Measurements from ENCODE around the gene ZFHX2. TPM values are rescaled to one million over a fixed set of nuclear protein-coding genes. Genes with fewer than 3 reads are reported as not detected.

Gene ZFHX2
- polyA plus RNA-seq, 1 donor from 2014 or later, result 0.72 TPM

GRCh38 chr14:23483236-23483854 lies 68.2 kb downstream of the ZFHX2 start:
- no peaks in the 10 kb centered on the region for H3F3A ChIP-seq (ENCODE audit: insufficient read depth, low read length, poor library complexity, severe bottlenecking)
- H3K4me2 ChIP-seq (ENCODE audit: low read length), result peak overlapping the region; percentile 88
- H3K4me3 ChIP-seq (ENCODE audit: low read length), result peak overlapping the region; percentile 57
- TF ChIP-seq, protein P1, sequence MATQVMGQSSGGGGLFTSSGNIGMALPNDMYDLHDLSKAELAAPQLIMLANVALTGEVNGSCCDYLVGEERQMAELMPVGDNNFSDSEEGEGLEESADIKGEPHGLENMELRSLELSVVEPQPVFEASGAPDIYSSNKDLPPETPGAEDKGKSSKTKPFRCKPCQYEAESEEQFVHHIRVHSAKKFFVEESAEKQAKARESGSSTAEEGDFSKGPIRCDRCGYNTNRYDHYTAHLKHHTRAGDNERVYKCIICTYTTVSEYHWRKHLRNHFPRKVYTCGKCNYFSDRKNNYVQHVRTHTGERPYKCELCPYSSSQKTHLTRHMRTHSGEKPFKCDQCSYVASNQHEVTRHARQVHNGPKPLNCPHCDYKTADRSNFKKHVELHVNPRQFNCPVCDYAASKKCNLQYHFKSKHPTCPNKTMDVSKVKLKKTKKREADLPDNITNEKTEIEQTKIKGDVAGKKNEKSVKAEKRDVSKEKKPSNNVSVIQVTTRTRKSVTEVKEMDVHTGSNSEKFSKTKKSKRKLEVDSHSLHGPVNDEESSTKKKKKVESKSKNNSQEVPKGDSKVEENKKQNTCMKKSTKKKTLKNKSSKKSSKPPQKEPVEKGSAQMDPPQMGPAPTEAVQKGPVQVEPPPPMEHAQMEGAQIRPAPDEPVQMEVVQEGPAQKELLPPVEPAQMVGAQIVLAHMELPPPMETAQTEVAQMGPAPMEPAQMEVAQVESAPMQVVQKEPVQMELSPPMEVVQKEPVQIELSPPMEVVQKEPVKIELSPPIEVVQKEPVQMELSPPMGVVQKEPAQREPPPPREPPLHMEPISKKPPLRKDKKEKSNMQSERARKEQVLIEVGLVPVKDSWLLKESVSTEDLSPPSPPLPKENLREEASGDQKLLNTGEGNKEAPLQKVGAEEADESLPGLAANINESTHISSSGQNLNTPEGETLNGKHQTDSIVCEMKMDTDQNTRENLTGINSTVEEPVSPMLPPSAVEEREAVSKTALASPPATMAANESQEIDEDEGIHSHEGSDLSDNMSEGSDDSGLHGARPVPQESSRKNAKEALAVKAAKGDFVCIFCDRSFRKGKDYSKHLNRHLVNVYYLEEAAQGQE (IDR thresholded peaks at IDR 0.05; ENCODE audit: borderline replicate concordance), result no peak
- peak; percentile 77 for TF ChIP-seq SMC3 (conservative IDR thresholded peaks at IDR 0.05; ENCODE audit: poor library complexity)
- peak; percentile 22 for TF ChIP-seq MXI1 (conservative IDR thresholded peaks at IDR 0.05; ENCODE audit: poor library complexity, severe bottlenecking)
- no peak for TF ChIP-seq TAF1 (IDR thresholded peaks at IDR 0.05; ENCODE audit: low read depth)
- TF ChIP-seq EP300 (conservative IDR thresholded peaks at IDR 0.05; ENCODE audit: poor library complexity, severe bottlenecking), result peak; percentile 33
- peak; percentile 88 for TF ChIP-seq RAD21 (conservative IDR thresholded peaks at IDR 0.05)
- peak; percentile 70 for TF ChIP-seq POLR2AphosphoS5 (IDR thresholded peaks at IDR 0.05)
- TF ChIP-seq, protein P2, sequence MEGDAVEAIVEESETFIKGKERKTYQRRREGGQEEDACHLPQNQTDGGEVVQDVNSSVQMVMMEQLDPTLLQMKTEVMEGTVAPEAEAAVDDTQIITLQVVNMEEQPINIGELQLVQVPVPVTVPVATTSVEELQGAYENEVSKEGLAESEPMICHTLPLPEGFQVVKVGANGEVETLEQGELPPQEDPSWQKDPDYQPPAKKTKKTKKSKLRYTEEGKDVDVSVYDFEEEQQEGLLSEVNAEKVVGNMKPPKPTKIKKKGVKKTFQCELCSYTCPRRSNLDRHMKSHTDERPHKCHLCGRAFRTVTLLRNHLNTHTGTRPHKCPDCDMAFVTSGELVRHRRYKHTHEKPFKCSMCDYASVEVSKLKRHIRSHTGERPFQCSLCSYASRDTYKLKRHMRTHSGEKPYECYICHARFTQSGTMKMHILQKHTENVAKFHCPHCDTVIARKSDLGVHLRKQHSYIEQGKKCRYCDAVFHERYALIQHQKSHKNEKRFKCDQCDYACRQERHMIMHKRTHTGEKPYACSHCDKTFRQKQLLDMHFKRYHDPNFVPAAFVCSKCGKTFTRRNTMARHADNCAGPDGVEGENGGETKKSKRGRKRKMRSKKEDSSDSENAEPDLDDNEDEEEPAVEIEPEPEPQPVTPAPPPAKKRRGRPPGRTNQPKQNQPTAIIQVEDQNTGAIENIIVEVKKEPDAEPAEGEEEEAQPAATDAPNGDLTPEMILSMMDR (IDR thresholded peaks at IDR 0.05; ENCODE audit: poor library complexity, severe bottlenecking), result peak; percentile 89
- H2AFZ ChIP-seq (ENCODE audit: low read depth, low read length), result peak overlapping the region; percentile 53
- H4K20me1 ChIP-seq (ENCODE audit: insufficient read depth), result no peaks in the 10 kb centered on the region
- H3K9ac ChIP-seq (ENCODE audit: low read length), result peak overlapping the region; percentile 72
- no peaks in the 10 kb centered on the region for H3K36me3 ChIP-seq (ENCODE audit: insufficient read depth, low read length)
- no peaks in the 10 kb centered on the region for H3K9me2 ChIP-seq (ENCODE audit: insufficient read depth, low read length)
- H3K27ac ChIP-seq (ENCODE audit: low read length), result peak overlapping the region; percentile 96
- no peaks in the 10 kb centered on the region for H3K27me3 ChIP-seq (ENCODE audit: insufficient read depth, low read depth, low read length)
- H3K79me2 ChIP-seq (replicated peaks; ENCODE audit: insufficient read depth, low read length), result no peaks in the 10 kb centered on the region
- no peaks in the 10 kb centered on the region for H3K9me3 ChIP-seq (ENCODE audit: low read length)

DNA sequence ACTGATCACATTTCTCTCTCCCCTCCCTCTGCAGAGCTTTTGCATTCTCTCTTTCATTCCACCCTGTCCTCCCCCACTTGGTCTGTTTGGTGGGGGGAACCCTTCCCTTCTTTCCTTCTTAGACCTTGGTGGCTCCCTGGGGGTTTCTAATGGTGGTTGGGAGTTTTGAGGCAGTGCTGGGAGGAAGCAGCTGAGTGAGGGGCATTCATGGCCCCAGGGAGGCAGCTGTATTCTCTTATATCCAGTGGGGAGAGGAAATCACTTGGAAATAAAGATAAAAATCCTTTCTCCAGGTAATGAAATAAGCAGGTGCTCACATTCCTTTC lies 68.8 kb downstream of the ZFHX2 start:
- H3F3A ChIP-seq (ENCODE audit: insufficient read depth, low read length, poor library complexity, severe bottlenecking), result no peaks in the 10 kb centered on the region
- H3K9me2 ChIP-seq (ENCODE audit: insufficient read depth, low read length), result no peaks in the 10 kb centered on the region
- peak overlapping the region; percentile 72 for H3K9ac ChIP-seq (ENCODE audit: low read length)
- peak overlapping the region; percentile 57 for H3K4me3 ChIP-seq (ENCODE audit: low read length)
- no peaks in the 10 kb centered on the region for H3K9me3 ChIP-seq (ENCODE audit: low read length)
- peaks cover 2% of the 10 kb centered on the region for H3K36me3 ChIP-seq (ENCODE audit: insufficient read depth, low read length)
- H3K27ac ChIP-seq (ENCODE audit: low read length), result peak overlapping the region; percentile 96
- peak overlapping the region; percentile 88 for H3K4me2 ChIP-seq (ENCODE audit: low read length)
- no peaks in the 10 kb centered on the region for H3K79me2 ChIP-seq (replicated peaks; ENCODE audit: insufficient read depth, low read length)
- H2AFZ ChIP-seq (ENCODE audit: low read depth, low read length), result peak overlapping the region; percentile 31
- H3K27me3 ChIP-seq (ENCODE audit: insufficient read depth, low read depth, low read length), result no peaks in the 10 kb centered on the region
- no peak for TF ChIP-seq EP300 (conservative IDR thresholded peaks at IDR 0.05; ENCODE audit: poor library complexity, severe bottlenecking)
- no peak for TF ChIP-seq SMC3 (conservative IDR thresholded peaks at IDR 0.05; ENCODE audit: poor library complexity)
- TF ChIP-seq EZH2 (IDR thresholded peaks at IDR 0.05; ENCODE audit: borderline replicate concordance, insufficient read depth, low read length, poor library complexity, severe bottlenecking), result no peak
- no peaks in the 10 kb centered on the region for H4K20me1 ChIP-seq (ENCODE audit: insufficient read depth)
